Activated CD8-positive, alpha-beta memory T cell treated with anti-CD3 and anti-CD28 coated beads, Interleukin-2, amount 50 U/mL, for 1 hour (primary cell): ENCODE results near the gene BEAN1.
"Not testable (repeated sequence)": the region's sequence is repeated elsewhere in the genome, so short reads cannot be mapped to it uniquely, and the experiment has no call there.

Experiments
- DNase-seq: peaks from one replicate; pipeline ENCODE4 v3.0.0-alpha.2; 2020; ENCODE audit errors: extremely low read depth

BEAN1 gene

GRCh38 chr16:66486199-66486772 lies 59.2 kb downstream of the BEAN1 start:
- DNase-seq: no peak

GRCh38 chr16:66486773-66487579 lies 59.9 kb downstream of the BEAN1 start:
- no peak for DNase-seq

- no peak for DNase-seq
Measured at GRCh38 chr16:66487580-66488275, 60.6 kb downstream of the BEAN1 start.

- DNase-seq: no peak
Measured at GRCh38 chr16:66488505-66488904, 61.4 kb downstream of the BEAN1 start.

- no peak for DNase-seq
Measured at GRCh38 chr16:66489385-66489784, 62.3 kb downstream of the BEAN1 start.

- DNase-seq: no peak
Measured at GRCh38 chr16:66489818-66490217, 62.7 kb downstream of the BEAN1 start.

- no peak for DNase-seq
Measured at GRCh38 chr16:66490774-66491715, 64.0 kb downstream of the BEAN1 start.

- no peak for DNase-seq
Measured at GRCh38 chr16:66491716-66492064, 64.6 kb downstream of the BEAN1 start.

DNA sequence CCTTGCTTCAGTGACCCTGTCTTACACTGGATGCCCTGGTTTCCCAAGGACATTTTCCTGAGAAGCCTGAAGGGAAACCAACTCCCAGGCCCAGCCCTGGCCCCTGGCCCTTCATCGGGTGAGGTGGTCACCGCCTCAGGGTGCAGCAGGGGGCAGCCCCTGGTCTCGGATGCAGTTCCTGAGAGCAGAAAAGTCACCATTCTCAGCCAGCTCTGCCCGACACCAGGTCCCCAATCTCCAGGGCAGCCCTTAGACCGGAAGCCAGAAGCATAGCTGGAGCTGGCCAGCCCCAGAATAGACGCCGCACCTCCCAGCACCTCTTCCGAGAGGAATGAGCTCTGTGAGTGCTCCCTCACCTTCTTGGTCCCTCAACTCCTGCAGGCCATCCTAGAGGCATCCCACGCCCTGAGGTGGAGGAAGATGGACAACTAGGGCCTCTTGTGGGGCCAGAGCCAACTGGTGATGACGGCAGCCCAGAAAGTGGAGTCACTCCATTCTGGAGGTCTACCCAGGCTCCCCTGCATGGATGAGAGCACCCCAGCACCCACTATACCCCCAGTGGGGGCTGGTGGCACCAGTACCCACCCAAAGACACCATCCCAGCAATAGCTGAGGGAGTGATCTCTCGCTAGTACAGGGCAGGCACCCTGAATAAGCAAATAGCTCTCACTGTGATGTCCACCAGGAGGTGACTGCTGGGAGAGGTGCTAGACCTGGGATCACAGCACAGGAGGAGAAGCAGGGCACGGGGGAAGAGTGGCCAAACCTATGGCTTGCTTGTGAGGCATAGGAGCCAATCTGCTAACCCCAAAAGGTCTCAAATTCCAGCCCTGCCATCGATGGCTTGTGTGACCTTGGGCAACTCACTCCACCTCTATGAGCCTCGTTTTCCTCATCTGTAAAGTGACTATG lies 66.7 kb downstream of the BEAN1 start:
- DNase-seq: no peak

- no peak for DNase-seq
Measured at GRCh38 chr16:66494916-66495315, 67.8 kb downstream of the BEAN1 start.

GRCh38 chr16:66495440-66495839 lies 68.3 kb downstream of the BEAN1 start:
- DNase-seq: no peak

DNA sequence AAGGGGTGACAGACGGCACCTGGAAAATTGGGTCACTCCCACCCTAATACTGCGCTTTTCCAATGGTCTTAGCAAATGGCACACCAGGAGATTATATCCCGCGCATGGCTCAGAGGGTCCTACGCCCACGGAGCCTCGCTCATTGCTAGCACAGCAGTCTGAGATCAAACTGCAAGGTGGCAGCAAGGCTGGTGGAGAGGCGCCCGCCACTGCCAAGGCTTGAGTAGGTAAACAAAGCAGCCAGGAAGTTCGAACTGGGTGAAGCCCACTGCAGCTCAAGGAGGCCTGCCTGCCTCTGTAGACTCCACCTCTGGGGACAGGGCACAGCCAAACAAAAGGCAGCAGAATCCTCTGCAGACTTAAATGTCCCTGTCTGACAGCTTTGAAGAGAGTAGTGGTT lies 69.1 kb downstream of the BEAN1 start:
- DNase-seq: not testable (repeated sequence)

- DNase-seq: not testable (repeated sequence)
Measured at GRCh38 chr16:66497921-66498320, 70.8 kb downstream of the BEAN1 start.

- not testable (repeated sequence) for DNase-seq
Measured at GRCh38 chr16:66501563-66501962, 74.5 kb downstream of the BEAN1 start.

- no peak for DNase-seq
Measured at GRCh38 chr16:66502020-66502913, 75.2 kb downstream of the BEAN1 start.

GRCh38 chr16:66503030-66503429 lies 75.9 kb downstream of the BEAN1 start:
- DNase-seq: no peak

DNA sequence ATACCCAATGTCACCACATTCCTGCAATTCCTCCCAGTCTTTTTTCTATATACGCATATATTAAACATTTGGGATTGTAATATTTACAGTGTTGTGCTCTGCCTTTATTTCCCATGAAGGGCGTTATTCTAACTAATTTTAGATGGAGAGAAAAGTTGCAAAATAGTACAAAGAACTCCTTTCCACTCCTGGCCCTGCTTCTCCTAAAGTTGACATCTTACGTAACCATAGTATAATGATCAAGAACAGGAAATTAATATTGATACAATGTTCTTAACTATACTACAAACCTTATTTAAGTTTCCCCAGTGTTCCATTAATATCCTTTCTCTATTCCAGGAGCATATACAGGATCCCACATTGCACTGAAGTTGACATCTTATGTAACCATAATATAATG lies 76.5 kb downstream of the BEAN1 start:
- no peak for DNase-seq

- no peak for DNase-seq
Measured at GRCh38 chr16:66507731-66508239, 80.7 kb downstream of the BEAN1 start.

DNA sequence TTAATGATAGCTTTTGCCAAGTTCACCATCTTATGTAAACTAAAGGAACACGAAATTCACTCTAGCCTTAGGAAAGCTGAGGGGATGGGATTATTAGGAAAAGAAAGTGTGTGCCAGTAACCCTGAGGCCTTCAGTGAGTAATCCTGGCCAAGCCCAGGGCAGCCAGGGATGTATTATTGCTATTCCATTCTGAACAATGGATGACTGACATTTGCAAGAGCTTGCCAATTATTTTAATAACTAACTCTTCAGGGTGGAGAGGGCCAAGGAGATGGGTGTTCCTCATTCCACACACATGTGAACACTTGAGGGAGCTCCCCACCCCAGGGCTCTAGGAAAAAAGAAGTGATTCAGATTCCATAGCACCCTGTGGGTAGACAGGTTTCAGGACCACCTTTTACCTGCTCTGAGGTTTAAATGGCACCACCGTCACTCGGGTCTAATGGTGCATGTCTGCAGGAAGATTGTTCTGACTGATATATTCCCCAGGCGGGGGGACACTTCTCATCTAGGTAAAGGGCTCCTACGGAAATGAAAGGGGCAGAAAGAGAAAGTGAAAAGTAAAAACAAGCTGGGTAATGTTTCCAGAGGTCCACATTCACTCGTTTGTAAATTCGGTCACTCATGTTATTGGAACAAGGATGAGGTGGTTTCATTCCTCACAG lies 81.3 kb downstream of the BEAN1 start:
- no peak for DNase-seq
